Chondrocyte (in vitro differentiated cells): ENCODE data around the gene CEP131. TPM values are rescaled to one million over a fixed set of nuclear protein-coding genes. Genes with fewer than 3 reads are reported as not detected.

Experiments
- DNase-seq: peaks from one replicate; pipeline ENCODE4 v3.0.0; 2021; ENCODE audit warnings: mixed read lengths, low spot score
- H3K27ac Mint-ChIP-seq: one replicate; pipeline ENCODE4 v1.8.0; 2021; ENCODE audit warnings: mild to moderate bottlenecking, moderate library complexity, mixed read lengths; ENCODE audit not compliant: unreplicated experiment
- H3K27me3 Mint-ChIP-seq: 2 replicates; pipeline ENCODE4 v1.8.0; 2021; ENCODE audit warnings: low read depth, mixed read lengths
- H3K36me3 Mint-ChIP-seq: 2 replicates; pipeline ENCODE4 v1.8.0; 2021; ENCODE audit warnings: low read depth, mixed read lengths
- H3K4me1 Mint-ChIP-seq: 2 replicates; pipeline ENCODE4 v1.8.0; 2021; ENCODE audit warnings: low read depth, mild to moderate bottlenecking, mixed read lengths
- H3K4me3 Mint-ChIP-seq: one replicate; pipeline ENCODE4 v1.8.0; 2021; ENCODE audit warnings: mild to moderate bottlenecking, moderate library complexity, mixed read lengths; ENCODE audit not compliant: unreplicated experiment
- H3K9me3 Mint-ChIP-seq: 2 replicates; pipeline ENCODE4 v1.8.0; 2021; ENCODE audit warnings: low read depth, mixed read lengths
- CTCF ChIP-seq: fragments of 200-600 bp; sonication (generic); IDR thresholded peaks from 2 replicates; pipeline ENCODE4 v1.5.0; 2021; ENCODE audit warnings: antibody characterized with exemption, mild to moderate bottlenecking, moderate library complexity
- total RNA-seq: library from RNA; stranded (reverse); gene quantifications from 3 replicates; pipeline ENCODE4 v1.2.1, GENCODE V29; 2021

Gene CEP131
- total RNA-seq, 1 donor from 2014 or later = 8.2 TPM

DNA sequence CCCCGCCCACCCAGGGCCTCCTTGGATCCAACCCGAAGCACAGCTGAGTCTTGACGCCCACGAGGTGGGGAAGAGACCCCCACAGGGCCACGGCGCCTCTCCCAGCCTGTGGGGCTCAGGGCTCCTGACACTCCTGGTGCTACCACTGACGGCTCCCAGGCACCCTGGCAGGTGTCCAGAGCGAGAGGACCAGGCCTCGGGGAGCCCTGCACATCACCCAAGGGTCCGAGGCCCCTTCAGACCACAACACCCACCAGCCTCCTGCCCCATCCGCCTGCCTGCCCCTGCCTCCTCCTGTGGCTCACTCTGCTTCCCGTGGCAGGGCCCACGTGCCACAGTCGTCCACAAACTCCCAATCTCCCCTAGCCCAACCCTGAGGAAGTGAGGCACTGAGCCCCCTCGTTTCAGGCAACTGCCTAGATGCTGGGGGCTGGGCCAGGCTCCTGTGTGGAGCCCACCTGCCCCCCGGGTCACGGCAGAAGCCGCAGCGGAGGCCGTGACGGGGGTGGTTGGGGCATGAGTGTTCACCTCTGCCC is 28.5 kb downstream of the CEP131 start:
- H3K27me3 Mint-ChIP-seq = no peaks in the 10 kb centered on the region
- peaks cover 2% of the 10 kb centered on the region for H3K36me3 Mint-ChIP-seq
- no peaks in the 10 kb centered on the region for H3K9me3 Mint-ChIP-seq
- peak; percentile 88 for DNase-seq
- H3K27ac Mint-ChIP-seq = no peak overlapping the region
- H3K4me1 Mint-ChIP-seq = no peaks in the 10 kb centered on the region
- no peak for TF ChIP-seq CTCF
- H3K4me3 Mint-ChIP-seq = no peak overlapping the region

- H3K9me3 Mint-ChIP-seq = no peaks in the 10 kb centered on the region
- TF ChIP-seq CTCF = no peak
- H3K27me3 Mint-ChIP-seq = no peaks in the 10 kb centered on the region
- peaks cover 4% of the 10 kb centered on the region for H3K36me3 Mint-ChIP-seq
- no peak overlapping the region for H3K27ac Mint-ChIP-seq
- H3K4me3 Mint-ChIP-seq = no peak overlapping the region
- no peaks in the 10 kb centered on the region for H3K4me1 Mint-ChIP-seq
- DNase-seq = peak; percentile 88
Measured at GRCh38 chr17:81193470-81194224, 29.1 kb downstream of the CEP131 start.

GRCh38 chr17:81193051-81193410 is 29.7 kb downstream of the CEP131 start:
- no peaks in the 10 kb centered on the region for H3K9me3 Mint-ChIP-seq
- H3K4me3 Mint-ChIP-seq = no peak overlapping the region
- no peaks in the 10 kb centered on the region for H3K4me1 Mint-ChIP-seq
- no peak overlapping the region for H3K27ac Mint-ChIP-seq
- no peaks in the 10 kb centered on the region for H3K27me3 Mint-ChIP-seq
- DNase-seq = no peak
- H3K36me3 Mint-ChIP-seq = peaks cover 4% of the 10 kb centered on the region
- TF ChIP-seq CTCF = no peak

GRCh38 chr17:81192386-81193050 is 30.2 kb downstream of the CEP131 start:
- Mint-ChIP-seq H3K27ac (no peak overlapping the region), H3K9me3 (no peaks in the 10 kb centered on the region), H3K36me3 (peaks cover 2% of the 10 kb centered on the region), H3K27me3 (no peaks in the 10 kb centered on the region), H3K4me3 (no peak overlapping the region), H3K4me1 (no peaks in the 10 kb centered on the region)
- DNase-seq = peak; percentile 93
- no peak for TF ChIP-seq CTCF

DNA sequence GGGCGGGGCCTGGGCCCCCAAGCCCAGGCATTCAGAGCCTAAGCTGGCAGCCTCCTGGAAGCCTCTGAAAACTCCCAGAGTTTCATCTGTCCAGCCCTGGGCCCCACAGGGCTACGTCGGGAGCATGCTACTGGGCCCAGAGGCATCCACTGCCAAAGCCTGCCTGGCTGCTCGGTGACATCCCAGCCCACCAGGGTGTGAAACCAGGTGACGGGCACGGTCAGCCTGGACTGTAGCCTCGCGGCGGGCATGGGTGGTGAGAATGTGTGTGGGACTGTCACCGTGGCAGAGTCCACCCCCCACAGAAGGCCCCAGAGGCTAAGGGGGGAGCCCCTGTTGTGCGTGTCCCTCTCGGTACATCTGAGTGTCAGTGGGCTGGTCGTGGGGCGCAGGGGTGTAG is 31.1 kb downstream of the CEP131 start:
- no peak for TF ChIP-seq CTCF
- Mint-ChIP-seq H3K4me1 (no peaks in the 10 kb centered on the region), H3K27ac (no peak overlapping the region), H3K27me3 (no peaks in the 10 kb centered on the region), H3K36me3 (peaks cover 2% of the 10 kb centered on the region), H3K4me3 (no peak overlapping the region), H3K9me3 (no peaks in the 10 kb centered on the region)
- no peak for DNase-seq
